ENCODE results near the gene FGF4. TPM values are rescaled to one million over a fixed set of nuclear protein-coding genes. Genes with fewer than 3 reads are reported as not detected.

The FGF4 gene
- total RNA-seq, 1 experiment from 2014 or later: not detected

GRCh38 chr11:69729252-69729651 is 45.9 kb downstream of the FGF4 start (continued):
- TF ChIP-seq POLR2A (IDR thresholded peaks at IDR 0.05; ENCODE audit: borderline replicate concordance, extremely low read depth, insufficient read depth, insufficient read length) (no peak), ZFX (IDR thresholded peaks at IDR 0.05) (no peak), JUND (IDR thresholded peaks at IDR 0.05) (no peak), SP1 (IDR thresholded peaks at IDR 0.05; ENCODE audit: low read depth) (no peak), EGR1 (IDR thresholded peaks at IDR 0.05; ENCODE audit: low read depth) (no peak), YY1 (IDR thresholded peaks at IDR 0.05; ENCODE audit: extremely low read depth, insufficient replicate concordance, low read depth, low read length) (no peak), ELF1 (IDR thresholded peaks at IDR 0.05; ENCODE audit: borderline replicate concordance, low read depth) (no peak)
- TF ChIP-seq, protein P1, sequence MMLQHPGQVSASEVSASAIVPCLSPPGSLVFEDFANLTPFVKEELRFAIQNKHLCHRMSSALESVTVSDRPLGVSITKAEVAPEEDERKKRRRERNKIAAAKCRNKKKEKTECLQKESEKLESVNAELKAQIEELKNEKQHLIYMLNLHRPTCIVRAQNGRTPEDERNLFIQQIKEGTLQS (IDR thresholded peaks at IDR 0.05): no peak

- H3K79me2 ChIP-seq (ENCODE audit: insufficient read depth, low read length): no peaks in the 10 kb centered on the region
- no peak for TF ChIP-seq CBX3 (IDR thresholded peaks at IDR 0.05; ENCODE audit: low read depth)
- H3K27me3 ChIP-seq (ENCODE audit: insufficient read depth, low read length): no peaks in the 10 kb centered on the region
- no peaks in the 10 kb centered on the region for H3K9me3 ChIP-seq (ENCODE audit: control insufficient read depth in 1 of 2, insufficient read depth in 1 of 2, low read depth in 1 of 2, low read length in 2 of 2)
- ChIA-PET POLR2A (interaction anchor here (1.0 kb wide), 1 partner anchor 15 kb away, joined by 4 read pairs; no protein-coding TSS in a partner anchor), RAD21 (ENCODE audit: low non-redundant PET in 1 of 2, low total read pairs in 2 of 2, uncharacterized antibody in 2 of 2, unreplicated experiment in 2 of 2) (no interaction called here), CTCF (no interaction called here)
- no peak for DNase-seq (ENCODE audit: low read depth, low spot score)
- BruUV-seq (replicated peaks): no TSS peak
- no peak overlapping the region for H3K27ac ChIP-seq (ENCODE audit: low read depth, low read length)
- ATAC-seq: no peak
- H3K4me1 ChIP-seq (ENCODE audit: control insufficient read depth in 1 of 2, insufficient read depth in 2 of 2, low read length in 2 of 2): peaks cover 0 to 11% of the 10 kb centered on the region in 2 experiments; a peak in 2 of 4 replicates
- no peak overlapping the region for H3K4me2 ChIP-seq (ENCODE audit: low read length)
- H3K4me3 ChIP-seq (replicated peaks in 1 of 2; ENCODE audit: low read depth in 1 of 2, low read length in 2 of 2): no peak overlapping the region
- no peaks in the 10 kb centered on the region for H3K9me2 ChIP-seq (ENCODE audit: insufficient read depth)
- no peak overlapping the region for H3K9ac ChIP-seq (ENCODE audit: low read length)
- H3K36me3 ChIP-seq (ENCODE audit: control insufficient read depth in 1 of 2, insufficient read depth in 2 of 2, low read length in 2 of 2): no peaks in the 10 kb centered on the region
- H4K20me1 ChIP-seq (ENCODE audit: insufficient read depth): no peaks in the 10 kb centered on the region
- intact Hi-C loops (cut with micrococcal nuclease): no loop called here
- H2AFZ ChIP-seq (ENCODE audit: low read depth, low read length, poor library complexity, severe bottlenecking): no peak overlapping the region
These were observed 47.9 kb downstream of the FGF4 start for GRCh38 chr11:69727266-69727665.

DNA sequence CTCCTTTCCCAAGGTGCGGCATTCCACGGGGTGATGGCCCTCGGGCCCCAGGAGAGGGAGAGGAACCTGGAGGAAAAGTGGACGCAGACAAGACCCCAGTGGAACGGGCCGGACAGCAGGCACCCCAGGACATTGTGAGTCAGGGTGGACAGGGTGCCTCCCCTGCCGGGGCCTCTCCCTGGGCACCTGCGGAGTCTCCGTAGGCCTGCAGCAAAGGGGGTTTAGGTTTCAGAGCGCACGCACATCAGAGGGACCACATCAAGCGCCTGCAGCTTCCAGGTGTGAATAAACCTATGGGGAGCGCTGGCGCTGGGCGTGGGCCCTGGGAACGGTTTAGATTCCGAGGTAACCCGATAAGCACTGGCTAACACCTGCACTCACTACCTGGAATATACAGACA is 48.7 kb downstream of the FGF4 start:
- H3K27me3 ChIP-seq (ENCODE audit: insufficient read depth, low read length): no peaks in the 10 kb centered on the region
- H3K4me1 ChIP-seq (ENCODE audit: control insufficient read depth in 1 of 2, insufficient read depth in 2 of 2, low read length in 2 of 2): peaks cover 0 to 11% of the 10 kb centered on the region in 2 experiments; a peak in 2 of 4 replicates
- no peak overlapping the region for H3K4me3 ChIP-seq (replicated peaks in 1 of 2; ENCODE audit: low read depth in 1 of 2, low read length in 2 of 2)
- ChIA-PET CTCF (no interaction called here), RAD21 (ENCODE audit: low non-redundant PET in 1 of 2, low total read pairs in 2 of 2, uncharacterized antibody in 2 of 2, unreplicated experiment in 2 of 2) (no interaction called here), POLR2A (interaction anchor here (1.0 kb wide), 1 partner anchor 15 kb away, joined by 4 read pairs; no protein-coding TSS in a partner anchor)
- no peak for DNase-seq (ENCODE audit: low read depth, low spot score)
- H3K9me3 ChIP-seq (ENCODE audit: control insufficient read depth in 1 of 2, insufficient read depth in 1 of 2, low read depth in 1 of 2, low read length in 2 of 2): no peaks in the 10 kb centered on the region
- no peak for ATAC-seq
- H3K9me2 ChIP-seq (ENCODE audit: insufficient read depth): no peaks in the 10 kb centered on the region
- H4K20me1 ChIP-seq (ENCODE audit: insufficient read depth): no peaks in the 10 kb centered on the region
- no TSS peak for BruUV-seq (replicated peaks)
- no peaks in the 10 kb centered on the region for H3K79me2 ChIP-seq (ENCODE audit: insufficient read depth, low read length)
- 0 out of 2 replicates have a peak overlapping the region, but pooled peaks have one; percentile 35 for H3K4me2 ChIP-seq (ENCODE audit: low read length)
- intact Hi-C loops (cut with micrococcal nuclease): no loop called here
- no peak overlapping the region for H3K9ac ChIP-seq (ENCODE audit: low read length)
- no peak for TF ChIP-seq CBX3 (IDR thresholded peaks at IDR 0.05; ENCODE audit: low read depth)
- TF ChIP-seq ZFX (IDR thresholded peaks at IDR 0.05): no peak
- no peak for TF ChIP-seq EZH2 (IDR thresholded peaks at IDR 0.05)
- H3K36me3 ChIP-seq (ENCODE audit: control insufficient read depth in 1 of 2, insufficient read depth in 2 of 2, low read length in 2 of 2): no peaks in the 10 kb centered on the region
- no peak overlapping the region for H2AFZ ChIP-seq (ENCODE audit: low read depth, low read length, poor library complexity, severe bottlenecking)
- H3K27ac ChIP-seq (ENCODE audit: low read depth, low read length): no peak overlapping the region

All from HCT116 (cell line).